Activated naive CD4-positive, alpha-beta T cell treated with Interleukin-2 at 50 U/mL for 16 hours (primary cell): ENCODE data around the gene CERS3.

Source experiments
- DNase-seq: peaks from one replicate; pipeline ENCODE4 v3.0.0-alpha.2; 2020

CERS3 gene

GRCh38 chr15:100528833-100529428, at the start of gene CERS3:
TSS of gene CERS3 (minus strand) at chr15:100528950. CDS start at chr15:100501849, 27,101 bp downstream.
- no peak for DNase-seq

GRCh38 chr15:100573526-100573925, 44.8 kb upstream of the CERS3 start:
- DNase-seq: no peak

GRCh38 chr15:100572362-100572983, 43.7 kb upstream of the CERS3 start:
- DNase-seq: no peak

- DNase-seq: no peak
Measured at GRCh38 chr15:100571592-100572167, 42.9 kb upstream of the CERS3 start.

- DNase-seq: no peak
Measured at GRCh38 chr15:100570735-100571313, 42.1 kb upstream of the CERS3 start.

- no peak for DNase-seq
Measured at GRCh38 chr15:100570275-100570674, 41.5 kb upstream of the CERS3 start.

GRCh38 chr15:100569391-100569790, 40.6 kb upstream of the CERS3 start:
- no peak for DNase-seq

GRCh38 chr15:100566850-100567628, 38.3 kb upstream of the CERS3 start:
- no peak for DNase-seq

GRCh38 chr15:100565591-100565990, 36.8 kb upstream of the CERS3 start:
- DNase-seq: no peak

- DNase-seq: no peak
Measured at GRCh38 chr15:100560323-100560722, 31.6 kb upstream of the CERS3 start.

- DNase-seq: no peak
Measured at GRCh38 chr15:100559330-100559729, 30.6 kb upstream of the CERS3 start.

- DNase-seq: no peak
Measured at GRCh38 chr15:100558771-100559254, 30.1 kb upstream of the CERS3 start.

GRCh38 chr15:100553468-100553867, 24.7 kb upstream of the CERS3 start:
- no peak for DNase-seq

- DNase-seq: no peak
Measured at GRCh38 chr15:100547961-100548360, 19.2 kb upstream of the CERS3 start.

- DNase-seq: no peak
Measured at GRCh38 chr15:100544946-100545345, 16.2 kb upstream of the CERS3 start.

- no peak for DNase-seq
Measured at GRCh38 chr15:100544338-100544841, 15.6 kb upstream of the CERS3 start.

GRCh38 chr15:100542290-100542689, 13.5 kb upstream of the CERS3 start:
- DNase-seq: no peak

- DNase-seq: no peak
Measured at GRCh38 chr15:100537331-100537730, 8.6 kb upstream of the CERS3 start.

GRCh38 chr15:100536733-100537132, 8.0 kb upstream of the CERS3 start:
- no peak for DNase-seq

- no peak for DNase-seq
Measured at GRCh38 chr15:100533886-100534285, 5.1 kb upstream of the CERS3 start.

- no peak for DNase-seq
Measured at GRCh38 chr15:100531823-100532327, 3.1 kb upstream of the CERS3 start.

GRCh38 chr15:100531204-100531603, 2.5 kb upstream of the CERS3 start:
- no peak for DNase-seq

- DNase-seq: no peak
Measured at GRCh38 chr15:100529556-100529955, 806 bp upstream of the CERS3 start.
